ENCODE results near the gene HOMER2.

HOMER2 gene

DNA sequence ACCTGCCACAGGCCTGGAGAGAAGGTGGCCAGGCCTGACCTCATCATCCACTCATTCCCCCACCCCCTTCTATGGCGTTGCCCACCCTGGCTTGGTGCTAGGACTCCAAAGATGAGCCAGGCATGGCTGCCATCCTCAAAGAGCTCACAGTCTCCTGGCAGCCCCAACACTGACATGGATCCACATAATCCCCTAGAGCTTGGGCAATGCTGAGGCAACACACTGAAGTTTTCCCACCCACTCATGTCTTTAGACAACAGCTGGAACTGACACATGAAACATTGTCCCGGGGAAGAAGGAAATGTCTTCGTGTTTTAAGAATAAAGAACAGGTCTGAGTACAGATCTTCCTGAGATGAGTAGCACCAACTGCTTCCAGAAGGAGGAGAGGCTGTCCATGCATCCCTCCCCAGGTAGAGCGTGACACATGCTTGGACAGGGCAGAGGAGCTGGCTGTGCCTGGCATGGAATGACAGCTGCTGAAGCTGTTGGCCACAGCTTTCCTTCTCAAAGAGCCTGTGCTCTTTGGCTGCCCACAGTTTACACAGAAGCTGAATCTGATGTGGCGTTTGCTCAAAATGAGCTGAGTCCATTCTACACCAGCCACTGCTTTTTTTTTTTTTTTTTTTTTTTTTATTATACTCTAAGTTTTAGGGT lies 70.1 kb downstream of the HOMER2 start:
- Histone ChIP-seq H3K9ac (ENCODE audit: low read depth in 1 of 2, low read length in 2 of 2) (no peak overlapping the region), H3K27me3 (ENCODE audit: control insufficient read depth in 2 of 2, insufficient read depth in 2 of 2, low read length in 2 of 2) (no peaks in the 10 kb centered on the region), H3K9me3 (ENCODE audit: control insufficient read depth in 2 of 2, low read length in 2 of 2) (no peaks in the 10 kb centered on the region), H3K4me3 (ENCODE audit: low read length in 2 of 2) (no peak overlapping the region), H3K27ac (ENCODE audit: low read depth in 2 of 2, low read length in 2 of 2) (no peak overlapping the region), H3K4me1 (ENCODE audit: control insufficient read depth in 2 of 2, insufficient read depth in 2 of 2, low read length in 2 of 2) (no peaks in the 10 kb centered on the region), H3K36me3 (ENCODE audit: control insufficient read depth in 2 of 2, insufficient read depth in 2 of 2, low read length in 2 of 2) (no peaks in the 10 kb centered on the region)

- Histone ChIP-seq H3K9ac (ENCODE audit: low read depth in 1 of 2, low read length in 2 of 2) (no peak overlapping the region), H3K9me3 (ENCODE audit: control insufficient read depth in 2 of 2, low read length in 2 of 2) (no peaks in the 10 kb centered on the region), H3K27ac (ENCODE audit: low read depth in 2 of 2, low read length in 2 of 2) (no peak overlapping the region), H3K4me1 (ENCODE audit: control insufficient read depth in 2 of 2, insufficient read depth in 2 of 2, low read length in 2 of 2) (no peaks in the 10 kb centered on the region), H3K36me3 (ENCODE audit: control insufficient read depth in 2 of 2, insufficient read depth in 2 of 2, low read length in 2 of 2) (no peaks in the 10 kb centered on the region), H3K27me3 (ENCODE audit: control insufficient read depth in 2 of 2, insufficient read depth in 2 of 2, low read length in 2 of 2) (no peaks in the 10 kb centered on the region), H3K4me3 (ENCODE audit: low read length in 2 of 2) (no peak overlapping the region)
Measured at GRCh38 chr15:82881747-82882146, 70.8 kb downstream of the HOMER2 start.

GRCh38 chr15:82880704-82881103 lies 71.8 kb downstream of the HOMER2 start:
- Histone ChIP-seq H3K4me3 (ENCODE audit: low read length in 2 of 2) (no peak overlapping the region), H3K27me3 (ENCODE audit: control insufficient read depth in 2 of 2, insufficient read depth in 2 of 2, low read length in 2 of 2) (no peaks in the 10 kb centered on the region), H3K36me3 (ENCODE audit: control insufficient read depth in 2 of 2, insufficient read depth in 2 of 2, low read length in 2 of 2) (no peaks in the 10 kb centered on the region), H3K27ac (ENCODE audit: low read depth in 2 of 2, low read length in 2 of 2) (no peak overlapping the region), H3K4me1 (ENCODE audit: control insufficient read depth in 2 of 2, insufficient read depth in 2 of 2, low read length in 2 of 2) (no peaks in the 10 kb centered on the region), H3K9ac (ENCODE audit: low read depth in 1 of 2, low read length in 2 of 2) (no peak overlapping the region), H3K9me3 (ENCODE audit: control insufficient read depth in 2 of 2, low read length in 2 of 2) (no peaks in the 10 kb centered on the region)

DNA sequence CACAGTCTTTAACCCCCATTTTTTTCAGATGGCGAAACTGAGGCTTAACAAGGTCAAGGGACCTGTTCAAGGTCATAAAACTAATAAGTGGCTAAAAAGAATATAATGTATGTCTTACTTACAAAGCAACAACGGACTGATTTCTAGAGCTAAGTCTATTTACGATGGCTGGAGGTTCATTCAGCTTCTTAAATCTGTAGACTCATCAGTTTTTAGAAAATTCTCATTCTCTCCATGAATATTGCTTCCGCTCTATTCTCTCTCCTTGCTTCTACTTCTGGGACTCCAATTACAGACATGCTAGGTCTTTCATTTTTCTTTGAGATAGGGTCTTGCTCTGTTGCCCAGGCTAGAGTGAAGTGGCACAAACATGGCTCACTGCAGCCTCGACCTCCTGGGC lies 74.2 kb downstream of the HOMER2 start:
- no peaks in the 10 kb centered on the region for H3K27me3 ChIP-seq (ENCODE audit: control insufficient read depth in 2 of 2, insufficient read depth in 2 of 2, low read length in 2 of 2)
- H3K36me3 ChIP-seq (ENCODE audit: control insufficient read depth in 2 of 2, insufficient read depth in 2 of 2, low read length in 2 of 2), result no peaks in the 10 kb centered on the region
- H3K4me1 ChIP-seq (ENCODE audit: control insufficient read depth in 2 of 2, insufficient read depth in 2 of 2, low read length in 2 of 2), result no peaks in the 10 kb centered on the region

DNA sequence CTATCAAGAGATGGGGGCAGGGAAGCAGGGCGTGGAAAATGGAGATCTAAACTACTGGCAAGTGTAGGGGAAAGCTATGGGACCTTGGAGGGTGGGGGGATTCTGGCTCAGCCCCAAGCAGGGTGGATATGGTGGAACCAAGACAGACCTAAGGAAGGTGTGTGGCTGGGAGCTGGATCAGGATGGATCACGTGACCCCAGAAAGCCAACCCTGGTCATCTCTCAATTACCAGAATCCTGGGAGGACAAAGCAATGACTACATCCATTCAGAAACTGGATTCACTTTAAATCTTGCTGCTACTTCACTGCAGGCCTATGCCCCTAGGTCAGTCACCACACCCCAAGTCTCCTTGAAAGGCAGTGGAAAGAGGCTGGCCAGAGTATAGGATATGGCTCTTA lies 74.7 kb downstream of the HOMER2 start:
- Histone ChIP-seq H3K4me1 (ENCODE audit: control insufficient read depth in 2 of 2, insufficient read depth in 2 of 2, low read length in 2 of 2) (no peaks in the 10 kb centered on the region), H3K36me3 (ENCODE audit: control insufficient read depth in 2 of 2, insufficient read depth in 2 of 2, low read length in 2 of 2) (no peaks in the 10 kb centered on the region), H3K9me3 (ENCODE audit: control insufficient read depth in 2 of 2, low read length in 2 of 2) (no peaks in the 10 kb centered on the region), H3K27me3 (ENCODE audit: control insufficient read depth in 2 of 2, insufficient read depth in 2 of 2, low read length in 2 of 2) (no peaks in the 10 kb centered on the region), H3K4me3 (ENCODE audit: low read length in 2 of 2) (no peak overlapping the region), H3K9ac (ENCODE audit: low read depth in 1 of 2, low read length in 2 of 2) (no peak overlapping the region), H3K27ac (ENCODE audit: low read depth in 2 of 2, low read length in 2 of 2) (no peak overlapping the region)

More for the DNA sequence above, 74.2 kb downstream of the HOMER2 start:
- Histone ChIP-seq H3K27ac (ENCODE audit: low read depth in 2 of 2, low read length in 2 of 2) (no peak overlapping the region), H3K4me3 (ENCODE audit: low read length in 2 of 2) (no peak overlapping the region), H3K9me3 (ENCODE audit: control insufficient read depth in 2 of 2, low read length in 2 of 2) (no peaks in the 10 kb centered on the region), H3K9ac (ENCODE audit: low read depth in 1 of 2, low read length in 2 of 2) (no peak overlapping the region)

- no peak overlapping the region for H3K9ac ChIP-seq (ENCODE audit: low read depth in 1 of 2, low read length in 2 of 2)
- no peaks in the 10 kb centered on the region for H3K4me1 ChIP-seq (ENCODE audit: control insufficient read depth in 2 of 2, insufficient read depth in 2 of 2, low read length in 2 of 2)
- H3K4me3 ChIP-seq (ENCODE audit: low read length in 2 of 2), result no peak overlapping the region
- no peaks in the 10 kb centered on the region for H3K36me3 ChIP-seq (ENCODE audit: control insufficient read depth in 2 of 2, insufficient read depth in 2 of 2, low read length in 2 of 2)
- no peaks in the 10 kb centered on the region for H3K9me3 ChIP-seq (ENCODE audit: control insufficient read depth in 2 of 2, low read length in 2 of 2)
- no peaks in the 10 kb centered on the region for H3K27me3 ChIP-seq (ENCODE audit: control insufficient read depth in 2 of 2, insufficient read depth in 2 of 2, low read length in 2 of 2)
- no peak overlapping the region for H3K27ac ChIP-seq (ENCODE audit: low read depth in 2 of 2, low read length in 2 of 2)
Measured at GRCh38 chr15:82875411-82876003, 77.0 kb downstream of the HOMER2 start.

DNA sequence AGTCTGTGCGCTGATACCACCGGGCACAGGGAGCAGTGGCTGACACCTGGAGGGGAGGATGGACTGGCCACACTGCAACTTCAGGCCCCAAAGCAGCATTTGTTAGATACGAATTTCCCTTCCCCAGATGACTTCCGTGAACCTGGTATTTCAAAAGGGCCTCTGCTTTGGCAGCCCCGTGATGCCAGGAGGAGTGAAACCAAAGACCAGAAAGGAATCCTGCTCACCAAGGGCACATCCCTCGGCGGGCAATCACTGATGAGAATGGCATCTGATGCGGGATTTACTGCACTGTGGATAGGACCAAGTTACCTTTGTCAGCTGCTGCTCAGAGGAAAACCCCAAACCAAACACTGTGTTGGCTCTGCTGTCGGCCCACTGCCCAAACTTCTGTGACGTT lies 77.6 kb downstream of the HOMER2 start:
- Histone ChIP-seq H3K27me3 (ENCODE audit: control insufficient read depth in 2 of 2, insufficient read depth in 2 of 2, low read length in 2 of 2) (no peaks in the 10 kb centered on the region), H3K4me3 (ENCODE audit: low read length in 2 of 2) (no peak overlapping the region), H3K27ac (ENCODE audit: low read depth in 2 of 2, low read length in 2 of 2) (no peak overlapping the region), H3K9ac (ENCODE audit: low read depth in 1 of 2, low read length in 2 of 2) (no peak overlapping the region), H3K4me1 (ENCODE audit: control insufficient read depth in 2 of 2, insufficient read depth in 2 of 2, low read length in 2 of 2) (no peaks in the 10 kb centered on the region), H3K36me3 (ENCODE audit: control insufficient read depth in 2 of 2, insufficient read depth in 2 of 2, low read length in 2 of 2) (no peaks in the 10 kb centered on the region), H3K9me3 (ENCODE audit: control insufficient read depth in 2 of 2, low read length in 2 of 2) (no peaks in the 10 kb centered on the region)

- Histone ChIP-seq H3K27me3 (ENCODE audit: control insufficient read depth in 2 of 2, insufficient read depth in 2 of 2, low read length in 2 of 2) (no peaks in the 10 kb centered on the region), H3K4me3 (ENCODE audit: low read length in 2 of 2) (no peak overlapping the region), H3K9me3 (ENCODE audit: control insufficient read depth in 2 of 2, low read length in 2 of 2) (no peaks in the 10 kb centered on the region), H3K36me3 (ENCODE audit: control insufficient read depth in 2 of 2, insufficient read depth in 2 of 2, low read length in 2 of 2) (no peaks in the 10 kb centered on the region), H3K4me1 (ENCODE audit: control insufficient read depth in 2 of 2, insufficient read depth in 2 of 2, low read length in 2 of 2) (no peaks in the 10 kb centered on the region), H3K9ac (ENCODE audit: low read depth in 1 of 2, low read length in 2 of 2) (no peak overlapping the region), H3K27ac (ENCODE audit: low read depth in 2 of 2, low read length in 2 of 2) (no peak overlapping the region)
Measured at GRCh38 chr15:82874267-82874666, 78.3 kb downstream of the HOMER2 start.

DNA sequence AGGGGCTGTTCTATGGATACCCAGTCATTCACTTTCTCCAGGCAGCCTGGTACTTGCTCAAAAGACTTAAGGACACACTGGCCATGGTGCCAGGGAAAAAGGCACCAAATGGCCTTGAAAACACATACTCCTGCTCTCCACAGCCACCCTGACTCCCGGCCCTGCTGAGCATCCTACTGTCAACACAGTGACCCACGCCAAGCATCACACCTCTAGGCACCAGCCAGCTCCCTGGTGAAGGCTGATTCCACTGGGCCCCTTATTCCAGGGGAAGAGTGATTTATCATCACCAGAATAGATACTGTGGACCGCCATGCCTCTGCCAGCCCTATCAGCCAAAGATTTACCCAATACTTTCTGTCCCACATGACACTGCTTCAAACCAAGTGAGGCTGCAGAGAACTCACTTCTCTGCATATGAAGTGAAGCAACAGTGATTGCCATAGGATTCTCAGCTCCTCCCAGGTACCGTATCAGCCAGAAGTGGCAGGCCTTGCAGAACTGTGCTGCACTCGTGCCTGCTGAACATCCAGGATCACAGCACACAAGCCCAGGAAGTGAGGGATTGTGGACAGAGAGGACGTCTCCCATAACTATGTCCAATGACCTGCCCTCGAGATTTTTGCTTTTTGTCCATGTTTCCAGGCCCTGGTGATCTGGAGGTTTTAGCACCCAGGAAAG lies 79.4 kb downstream of the HOMER2 start:
- H3K9me3 ChIP-seq (ENCODE audit: control insufficient read depth in 2 of 2, low read length in 2 of 2), result no peaks in the 10 kb centered on the region
- H3K27me3 ChIP-seq (ENCODE audit: control insufficient read depth in 2 of 2, insufficient read depth in 2 of 2, low read length in 2 of 2), result no peaks in the 10 kb centered on the region
- H3K27ac ChIP-seq (ENCODE audit: low read depth in 2 of 2, low read length in 2 of 2), result no peak overlapping the region
- H3K4me3 ChIP-seq (ENCODE audit: low read length in 2 of 2), result no peak overlapping the region
- H3K36me3 ChIP-seq (ENCODE audit: control insufficient read depth in 2 of 2, insufficient read depth in 2 of 2, low read length in 2 of 2), result no peaks in the 10 kb centered on the region
- H3K9ac ChIP-seq (ENCODE audit: low read depth in 1 of 2, low read length in 2 of 2), result no peak overlapping the region
- no peaks in the 10 kb centered on the region for H3K4me1 ChIP-seq (ENCODE audit: control insufficient read depth in 2 of 2, insufficient read depth in 2 of 2, low read length in 2 of 2)

DNA sequence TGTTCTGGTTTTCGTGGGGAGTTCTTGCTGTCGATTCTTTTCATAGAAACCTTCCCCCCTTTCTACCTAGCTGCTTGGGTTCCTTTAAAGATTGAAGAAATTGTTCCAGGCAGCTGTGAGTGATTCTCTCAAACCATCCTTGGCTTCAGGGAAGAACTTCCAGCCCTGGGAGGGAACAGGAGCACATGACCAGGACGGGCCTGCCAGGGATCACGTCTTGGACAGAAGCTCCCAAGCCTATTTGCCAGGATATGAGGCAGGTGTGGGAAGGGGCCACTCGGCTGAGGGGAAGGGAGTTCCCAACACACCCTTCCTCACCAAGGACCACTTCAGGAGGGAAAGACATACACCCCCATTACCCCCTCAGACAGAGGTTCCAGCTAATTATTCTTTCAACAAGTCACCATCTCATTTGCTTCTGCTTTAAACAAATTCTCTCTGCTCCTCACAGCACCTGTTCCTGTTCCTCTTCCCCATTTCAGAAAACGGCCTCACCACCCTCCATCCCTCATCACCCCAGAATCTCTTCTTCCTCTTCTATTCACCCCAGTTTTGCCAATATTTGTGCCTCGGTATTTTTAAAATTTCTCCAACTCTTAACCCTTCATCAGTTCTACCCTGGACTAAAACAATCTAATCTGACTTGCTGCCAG lies 80.6 kb downstream of the HOMER2 start:
- Histone ChIP-seq H3K27me3 (ENCODE audit: control insufficient read depth in 2 of 2, insufficient read depth in 2 of 2, low read length in 2 of 2) (no peaks in the 10 kb centered on the region), H3K9ac (ENCODE audit: low read depth in 1 of 2, low read length in 2 of 2) (no peak overlapping the region), H3K9me3 (ENCODE audit: control insufficient read depth in 2 of 2, low read length in 2 of 2) (no peaks in the 10 kb centered on the region), H3K4me1 (ENCODE audit: control insufficient read depth in 2 of 2, insufficient read depth in 2 of 2, low read length in 2 of 2) (no peaks in the 10 kb centered on the region), H3K36me3 (ENCODE audit: control insufficient read depth in 2 of 2, insufficient read depth in 2 of 2, low read length in 2 of 2) (no peaks in the 10 kb centered on the region), H3K27ac (ENCODE audit: low read depth in 2 of 2, low read length in 2 of 2) (no peak overlapping the region), H3K4me3 (ENCODE audit: low read length in 2 of 2) (no peak overlapping the region)
